WTC11 (cell line): ENCODE results near the gene ADPRS. TPM values are rescaled to one million over a fixed set of nuclear protein-coding genes. Genes with fewer than 3 reads are reported as not detected.

Experiments used
- ATAC-seq: fragments of 200-7000 bp; cut with Tn5 transposase; 2 replicates; pipeline ENCODE4 v1.10.0; 2021; ENCODE audit warnings: mild to moderate bottlenecking, moderate library complexity
- CTCF ChIA-PET: fragments of 300-600 bp; sonication (Branson Sonifier 250); formaldehyde crosslinking; loops from one replicate; lab custom pipeline; 2021; ENCODE audit warnings: antibody characterized with exemption; lab: Charles Lee
- POLR2A ChIA-PET: fragments of 350-600 bp; sonication (Branson Sonifier 250); formaldehyde crosslinking; loops from one replicate; lab custom pipeline; 2021; ENCODE audit warnings: antibody characterized with exemption; lab: Charles Lee
- DNase-seq: peaks from one replicate; pipeline ENCODE4 v3.0.0; 2021; ENCODE audit warnings: low spot score
- H3K27ac Mint-ChIP-seq: 2 replicates; pipeline ENCODE4 v1.8.0; 2021; ENCODE audit warnings: mixed read lengths
- H3K27me3 Mint-ChIP-seq: 2 replicates; pipeline ENCODE4 v1.8.0; 2021; ENCODE audit warnings: low read depth, mild to moderate bottlenecking, moderate library complexity, mixed read lengths
- H3K36me3 Mint-ChIP-seq: 2 replicates; pipeline ENCODE4 v1.8.0; 2021; ENCODE audit warnings: mixed read lengths
- H3K4me1 Mint-ChIP-seq: 2 replicates; pipeline ENCODE4 v1.8.0; 2022; ENCODE audit warnings: mixed read lengths
- H3K4me3 Mint-ChIP-seq: 2 replicates; pipeline ENCODE4 v1.8.0; 2021; ENCODE audit warnings: mild to moderate bottlenecking, moderate library complexity, mixed read lengths
- H3K9me3 Mint-ChIP-seq: 2 replicates; pipeline ENCODE4 v1.8.0; 2021; ENCODE audit warnings: mixed read lengths
- E2F4 ChIP-seq: sonication (generic); formaldehyde crosslinking; IDR thresholded peaks from 2 replicates; pipeline ENCODE4 v1.8.1; 2022; ENCODE audit warnings: low read depth, mild to moderate bottlenecking, moderate library complexity, missing genetic modification reagents, borderline replicate concordance
- EMX1 ChIP-seq: fragments of 250-450 bp; sonication (Bioruptor Pico); IDR thresholded peaks from 2 replicates; pipeline ENCODE4 v1.8.0; 2021; ENCODE audit warnings: mild to moderate bottlenecking
- GABPB1 ChIP-seq: sonication (generic); formaldehyde crosslinking; IDR thresholded peaks from 2 replicates; pipeline ENCODE4 v1.8.1; 2023; ENCODE audit warnings: mild to moderate bottlenecking, missing genetic modification reagents
- GTF2I ChIP-seq: fragments of 250-450 bp; sonication (Bioruptor Pico); conservative IDR thresholded peaks from 2 replicates; pipeline ENCODE4 v1.4.0; 2021; ENCODE audit warnings: mild to moderate bottlenecking
- HMGA2 ChIP-seq: fragments of 250-450 bp; sonication (Bioruptor Pico); IDR thresholded peaks from 2 replicates; pipeline ENCODE4 v1.4.0; 2021; ENCODE audit warnings: mild to moderate bottlenecking, moderate library complexity
- KAT7 ChIP-seq: sonication (generic); formaldehyde crosslinking; IDR thresholded peaks from 2 replicates; pipeline ENCODE4 v1.8.1; 2023; ENCODE audit warnings: missing genetic modification reagents, mild to moderate bottlenecking, borderline replicate concordance
- MAX ChIP-seq: sonication (generic); formaldehyde crosslinking; IDR thresholded peaks from 2 replicates; pipeline ENCODE4 v1.8.0; 2022; ENCODE audit warnings: mild to moderate bottlenecking, missing genetic modification reagents
- NFATC4 ChIP-seq: fragments of 250-450 bp; sonication (Bioruptor Pico); IDR thresholded peaks from 2 replicates; pipeline ENCODE4 v1.9.0; 2021; ENCODE audit warnings: mild to moderate bottlenecking
- NR3C1 ChIP-seq: sonication (generic); formaldehyde crosslinking; conservative IDR thresholded peaks from 2 replicates; pipeline ENCODE4 v1.8.1; 2023; ENCODE audit warnings: low read depth, mild to moderate bottlenecking, missing genetic modification reagents
- PRRX2 ChIP-seq: fragments of 250-450 bp; sonication (Bioruptor Pico); IDR thresholded peaks from 2 replicates; pipeline ENCODE4 v1.8.0; 2021; ENCODE audit warnings: mild to moderate bottlenecking
- RELA ChIP-seq: sonication (generic); formaldehyde crosslinking; IDR thresholded peaks from 2 replicates; pipeline ENCODE4 v1.8.1; 2022; ENCODE audit warnings: missing genetic modification reagents, mild to moderate bottlenecking, borderline replicate concordance
- SP1 ChIP-seq: sonication (generic); formaldehyde crosslinking; conservative IDR thresholded peaks from 2 replicates; pipeline ENCODE4 v1.8.1; 2022; ENCODE audit warnings: missing genetic modification reagents
- STAT6 ChIP-seq: sonication (generic); formaldehyde crosslinking; conservative IDR thresholded peaks from 2 replicates; pipeline ENCODE4 v1.8.1; 2023; ENCODE audit warnings: mild to moderate bottlenecking, low read depth, missing genetic modification reagents, moderate library complexity
- TCF7 ChIP-seq: sonication (generic); formaldehyde crosslinking; IDR thresholded peaks from 2 replicates; pipeline ENCODE4 v1.8.0; 2022; ENCODE audit warnings: mild to moderate bottlenecking, low read depth, missing genetic modification reagents, moderate library complexity
- TEAD4 ChIP-seq: sonication (generic); formaldehyde crosslinking; IDR thresholded peaks from 2 replicates; pipeline ENCODE4 v1.8.0; 2022; ENCODE audit warnings: mild to moderate bottlenecking, missing genetic modification reagents
- ZBTB21 ChIP-seq: sonication (generic); formaldehyde crosslinking; IDR thresholded peaks from 2 replicates; pipeline ENCODE4 v1.8.1; 2023; ENCODE audit warnings: mild to moderate bottlenecking, missing genetic modification reagents, borderline replicate concordance
- ZMAT4 ChIP-seq: fragments of 250-450 bp; sonication (Bioruptor Pico); IDR thresholded peaks from 2 replicates; pipeline ENCODE4 v1.9.0; 2021; ENCODE audit warnings: mild to moderate bottlenecking
- ZNF263 ChIP-seq: sonication (generic); formaldehyde crosslinking; IDR thresholded peaks from 2 replicates; pipeline ENCODE4 v1.8.1; 2022; ENCODE audit warnings: low read depth, mild to moderate bottlenecking, moderate library complexity, missing genetic modification reagents
- ZNF532 ChIP-seq: fragments of 250-450 bp; sonication (Bioruptor Pico); IDR thresholded peaks from 2 replicates; pipeline ENCODE4 v1.9.0; 2021; ENCODE audit warnings: mild to moderate bottlenecking, borderline replicate concordance
- total RNA-seq: library from RNA; stranded (reverse); gene quantifications from 3 replicates; pipeline ENCODE4 v1.2.3, GENCODE V29; 2021

The ADPRS gene
- total RNA-seq, 1 experiment from 2014 or later: 32.7 TPM

DNA sequence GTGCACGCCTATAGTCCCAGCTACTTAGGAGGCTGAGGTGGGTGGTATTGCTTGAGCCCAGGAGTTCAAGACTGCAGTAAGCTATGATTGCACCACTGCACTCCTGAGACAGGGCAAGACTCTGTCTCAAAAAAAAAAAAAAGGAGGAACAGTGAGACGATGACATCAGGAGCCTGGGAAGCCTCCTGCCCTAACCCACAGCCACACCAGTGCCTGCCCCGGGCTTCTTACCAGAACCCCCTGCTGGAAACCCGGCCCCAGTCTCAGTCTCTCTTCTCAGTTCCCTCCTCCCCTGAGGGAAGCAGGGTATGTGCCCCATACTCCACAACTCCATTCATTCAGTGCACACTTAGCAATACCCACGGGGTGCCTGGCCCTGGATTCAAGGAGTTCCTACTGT, 27.2 kb downstream of the ADPRS start (continued):
- TF ChIP-seq ZMAT4 (CRISPR knock-in tag) (no peak), KAT7 (CRISPR knock-in tag) (no peak)

GRCh38 chr1:36116901-36117300, 28.2 kb downstream of the ADPRS start:
- H3K4me3 Mint-ChIP-seq: no peak overlapping the region
- H3K27me3 Mint-ChIP-seq: peaks cover 2% of the 10 kb centered on the region
- CTCF ChIA-PET: interaction anchor here (0.6 to 3.6 kb wide), 7 partner anchors 16 to 226 kb away, joined by 3 to 55 read pairs (median 3); no protein-coding TSS in a partner anchor
- ATAC-seq (no peak), DNase-seq (no peak)
- no peak overlapping the region for H3K27ac Mint-ChIP-seq
- POLR2A ChIA-PET: no interaction called here
- H3K9me3 Mint-ChIP-seq: no peaks in the 10 kb centered on the region
- H3K4me1 Mint-ChIP-seq: no peaks in the 10 kb centered on the region
- no peaks in the 10 kb centered on the region for H3K36me3 Mint-ChIP-seq
- TF ChIP-seq GABPB1 (CRISPR knock-in tag): no peak
- TF ChIP-seq TEAD4 (CRISPR knock-in tag): no peak
- TF ChIP-seq SP1 (CRISPR knock-in tag): no peak
- no peak for TF ChIP-seq E2F4 (CRISPR knock-in tag)
- TF ChIP-seq MAX (CRISPR knock-in tag): no peak
- TF ChIP-seq NR3C1: no peak
- TF ChIP-seq ZNF263 (CRISPR knock-in tag): no peak
- TF ChIP-seq HMGA2 (CRISPR knock-in tag): no peak

DNA sequence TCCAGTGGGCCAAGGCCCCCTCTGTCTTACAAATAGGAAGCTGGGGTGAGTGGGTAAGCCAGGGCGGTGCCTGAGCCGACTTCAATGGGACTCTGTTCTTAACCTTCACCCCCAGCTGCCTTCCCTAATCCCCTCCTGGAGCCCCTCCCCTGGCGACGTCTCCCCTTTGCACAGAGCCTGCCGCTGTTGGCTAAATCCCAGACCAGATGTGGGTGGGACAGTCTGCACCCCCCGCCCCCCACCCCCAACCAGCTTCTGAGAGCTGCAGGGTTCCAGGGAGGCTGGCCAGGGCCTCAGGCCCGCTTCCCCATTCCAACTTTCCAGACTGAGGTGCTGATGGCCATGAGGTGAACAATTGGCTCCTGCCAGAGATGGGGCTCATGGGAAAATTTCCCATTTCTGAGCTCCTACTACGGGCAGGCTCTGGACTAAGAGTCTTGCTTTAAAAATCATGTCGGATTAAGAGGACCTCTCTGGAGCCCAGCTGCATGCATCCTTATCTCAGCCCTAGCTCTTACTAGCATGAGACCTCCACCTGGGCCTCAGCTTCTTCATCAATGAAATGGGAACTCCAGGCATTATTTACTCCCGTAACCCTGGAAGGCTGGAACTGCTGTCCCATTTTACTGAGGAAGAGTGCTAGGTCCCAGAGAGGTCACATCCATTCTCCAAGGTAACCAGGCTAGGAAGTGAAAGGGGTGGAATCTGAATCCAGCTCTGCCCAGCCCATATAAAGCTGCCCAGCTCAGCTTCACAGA, 29.9 kb downstream of the ADPRS start:
- DNase-seq (no peak), ATAC-seq (peak; percentile 18)
- Mint-ChIP-seq H3K9me3 (no peaks in the 10 kb centered on the region), H3K4me1 (no peaks in the 10 kb centered on the region), H3K27ac (no peak overlapping the region), H3K4me3 (no peak overlapping the region), H3K27me3 (peaks cover 17% of the 10 kb centered on the region), H3K36me3 (no peaks in the 10 kb centered on the region)
- POLR2A ChIA-PET: interaction anchor here (0.6 kb wide), 1 partner anchor 129 kb away, joined by 4 read pairs; no protein-coding TSS in a partner anchor
- CTCF ChIA-PET: interaction anchor here (0.6 to 3.6 kb wide), 10 partner anchors 9 to 188 kb away, joined by 3 to 55 read pairs (median 4); partner anchors contain the start of genes ADPRS, SH3D21 and TRAPPC3
- TF ChIP-seq RELA (CRISPR knock-in tag) (no peak), ZBTB21 (no peak), NFATC4 (CRISPR knock-in tag) (no peak), ZMAT4 (CRISPR knock-in tag) (no peak)

GRCh38 chr1:36119456-36119855, 30.8 kb downstream of the ADPRS start:
- Mint-ChIP-seq H3K9me3 (no peaks in the 10 kb centered on the region), H3K4me3 (no peak overlapping the region), H3K36me3 (no peaks in the 10 kb centered on the region), H3K4me1 (peaks cover 2% of the 10 kb centered on the region; the same call in 1 of the 2 replicates), H3K27ac (no peak overlapping the region), H3K27me3 (peaks cover 25% of the 10 kb centered on the region)
- ChIA-PET POLR2A (no interaction called here), CTCF (interaction anchor here (0.6 to 3.6 kb wide), 8 partner anchors 10 to 187 kb away, joined by 3 to 55 read pairs (median 4); partner anchors contain the start of genes ADPRS, SH3D21 and TRAPPC3)
- no peak for ATAC-seq
- no peak for DNase-seq
- no peak for TF ChIP-seq EMX1
- no peak for TF ChIP-seq STAT6 (CRISPR knock-in tag)
- TF ChIP-seq GTF2I (CRISPR knock-in tag): no peak
- TF ChIP-seq MAX (CRISPR knock-in tag): no peak
- TF ChIP-seq NR3C1: no peak
- TF ChIP-seq PRRX2 (CRISPR knock-in tag): no peak
- TF ChIP-seq TCF7 (CRISPR knock-in tag): no peak
- no peak for TF ChIP-seq ZNF532 (CRISPR knock-in tag)
